CD1c-positive myeloid dendritic cell (primary cell): Measurements from ENCODE around the gene FTO.

Experiments used
- DNase-seq: peaks from one replicate; pipeline ENCODE4 v3.0.0-alpha.2; 2016; ENCODE audit errors: extremely low spot score

Gene FTO

GRCh38 chr16:53711390-53711789 is 7.4 kb downstream of the FTO start:
- DNase-seq = no peak

- no peak for DNase-seq
Observed at GRCh38 chr16:53712065-53712464, 8.1 kb downstream of the FTO start.

GRCh38 chr16:53713403-53714204 is 9.6 kb downstream of the FTO start:
- DNase-seq = no peak

- no peak for DNase-seq
Observed at GRCh38 chr16:53714205-53715022, 10.5 kb downstream of the FTO start.

- no peak for DNase-seq
Observed at GRCh38 chr16:53715023-53715384, 11.0 kb downstream of the FTO start.

GRCh38 chr16:53717577-53717976 is 13.6 kb downstream of the FTO start:
- no peak for DNase-seq

GRCh38 chr16:53721017-53721416 is 17.1 kb downstream of the FTO start:
- no peak for DNase-seq

- no peak for DNase-seq
Observed at GRCh38 chr16:53726625-53727024, 22.7 kb downstream of the FTO start.

GRCh38 chr16:53730693-53731092 is 26.7 kb downstream of the FTO start:
- no peak for DNase-seq

GRCh38 chr16:53732296-53732929 is 28.5 kb downstream of the FTO start:
- DNase-seq = no peak

- DNase-seq = no peak
Observed at GRCh38 chr16:53734908-53735307, 31.0 kb downstream of the FTO start.

GRCh38 chr16:53736297-53736696 is 32.3 kb downstream of the FTO start:
- no peak for DNase-seq

GRCh38 chr16:53737552-53737951 is 33.6 kb downstream of the FTO start:
- no peak for DNase-seq

- DNase-seq = no peak
Observed at GRCh38 chr16:53740476-53740875, 36.5 kb downstream of the FTO start.

GRCh38 chr16:53740933-53741531 is 37.1 kb downstream of the FTO start:
- DNase-seq = no peak

GRCh38 chr16:53741546-53741945 is 37.6 kb downstream of the FTO start:
- DNase-seq = no peak

GRCh38 chr16:53743149-53743566 is 39.2 kb downstream of the FTO start:
- peak; percentile 24 for DNase-seq

- peak; percentile 6 for DNase-seq
Observed at GRCh38 chr16:53744449-53744848, 40.5 kb downstream of the FTO start.

- no peak for DNase-seq
Observed at GRCh38 chr16:53745086-53745485, 41.1 kb downstream of the FTO start.

- DNase-seq = no peak
Observed at GRCh38 chr16:53745753-53746266, 41.9 kb downstream of the FTO start.

GRCh38 chr16:53752560-53752959 is 48.6 kb downstream of the FTO start:
- DNase-seq = no peak

GRCh38 chr16:53753431-53753830 is 49.5 kb downstream of the FTO start:
- DNase-seq = no peak
